GM19395 (cell line): ENCODE results near the gene FGD3.

Source experiments
- ATAC-seq: cut with Tn5 transposase; IDR thresholded peaks from one replicate; pipeline ENCODE4 v1.9.1; 2021; ENCODE audit warnings: mild to moderate bottlenecking, moderate library complexity; ENCODE audit not compliant: unreplicated experiment

Gene FGD3

GRCh38 chr9:93028448-93029006 is 81.2 kb downstream of the FGD3 start:
- ATAC-seq: peak; percentile 54

- no peak for ATAC-seq
These were observed 83.6 kb downstream of the FGD3 start for GRCh38 chr9:93030642-93031628.

GRCh38 chr9:93031629-93032430 is 84.5 kb downstream of the FGD3 start:
- ATAC-seq: no peak

GRCh38 chr9:93032545-93032944 is 85.2 kb downstream of the FGD3 start:
- no peak for ATAC-seq

- ATAC-seq: no peak
These were observed 86.2 kb downstream of the FGD3 start for GRCh38 chr9:93033531-93033930.

GRCh38 chr9:93035106-93035660 is 87.9 kb downstream of the FGD3 start:
- ATAC-seq: no peak

GRCh38 chr9:93035821-93036351 is 88.6 kb downstream of the FGD3 start:
- no peak for ATAC-seq

GRCh38 chr9:93036887-93037475 is 89.7 kb downstream of the FGD3 start:
- no peak for ATAC-seq

- ATAC-seq: no peak
These were observed 90.2 kb downstream of the FGD3 start for GRCh38 chr9:93037476-93037971.

GRCh38 chr9:93038918-93039317 is 91.6 kb downstream of the FGD3 start:
- ATAC-seq: no peak

- ATAC-seq: no peak
These were observed 92.1 kb downstream of the FGD3 start for GRCh38 chr9:93039456-93039855.

- ATAC-seq: no peak
These were observed 92.7 kb downstream of the FGD3 start for GRCh38 chr9:93039976-93040375.

GRCh38 chr9:93040409-93040808 is 93.1 kb downstream of the FGD3 start:
- ATAC-seq: no peak

GRCh38 chr9:93041108-93041802 is 93.9 kb downstream of the FGD3 start:
- ATAC-seq: no peak

GRCh38 chr9:93043122-93043521 is 95.8 kb downstream of the FGD3 start:
- no peak for ATAC-seq

GRCh38 chr9:93045521-93045920 is 98.2 kb downstream of the FGD3 start:
- no peak for ATAC-seq

- no peak for ATAC-seq
These were observed 101.5 kb downstream of the FGD3 start for GRCh38 chr9:93048566-93049448.

GRCh38 chr9:93049491-93049890 is 102.2 kb downstream of the FGD3 start:
- no peak for ATAC-seq

- ATAC-seq: no peak
These were observed 102.9 kb downstream of the FGD3 start for GRCh38 chr9:93050231-93050630.
